ENCODE data around the gene TYRP1.

DNA sequence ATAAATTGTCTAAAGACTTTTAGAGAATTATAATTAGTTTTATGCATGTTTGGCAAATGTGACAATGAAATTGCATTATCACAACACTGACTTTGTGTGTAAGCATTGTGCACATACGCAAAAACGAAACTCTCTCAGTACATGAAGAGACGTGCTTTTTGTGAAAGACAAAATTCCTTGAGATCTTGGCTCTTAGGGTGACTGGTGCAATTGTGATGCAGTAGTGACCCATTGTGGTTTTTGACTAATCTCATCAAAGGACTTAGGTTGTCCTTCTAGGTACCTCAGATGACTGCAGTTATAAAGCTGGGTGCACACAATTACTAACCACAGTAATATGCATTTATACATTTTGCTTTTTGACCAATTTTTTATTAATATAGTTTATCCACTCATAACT, 25.3 kb upstream of the TYRP1 start:
- no peak for TF ChIP-seq POLR2A (IDR thresholded peaks at IDR 0.05)
- TF ChIP-seq, protein P1, sequence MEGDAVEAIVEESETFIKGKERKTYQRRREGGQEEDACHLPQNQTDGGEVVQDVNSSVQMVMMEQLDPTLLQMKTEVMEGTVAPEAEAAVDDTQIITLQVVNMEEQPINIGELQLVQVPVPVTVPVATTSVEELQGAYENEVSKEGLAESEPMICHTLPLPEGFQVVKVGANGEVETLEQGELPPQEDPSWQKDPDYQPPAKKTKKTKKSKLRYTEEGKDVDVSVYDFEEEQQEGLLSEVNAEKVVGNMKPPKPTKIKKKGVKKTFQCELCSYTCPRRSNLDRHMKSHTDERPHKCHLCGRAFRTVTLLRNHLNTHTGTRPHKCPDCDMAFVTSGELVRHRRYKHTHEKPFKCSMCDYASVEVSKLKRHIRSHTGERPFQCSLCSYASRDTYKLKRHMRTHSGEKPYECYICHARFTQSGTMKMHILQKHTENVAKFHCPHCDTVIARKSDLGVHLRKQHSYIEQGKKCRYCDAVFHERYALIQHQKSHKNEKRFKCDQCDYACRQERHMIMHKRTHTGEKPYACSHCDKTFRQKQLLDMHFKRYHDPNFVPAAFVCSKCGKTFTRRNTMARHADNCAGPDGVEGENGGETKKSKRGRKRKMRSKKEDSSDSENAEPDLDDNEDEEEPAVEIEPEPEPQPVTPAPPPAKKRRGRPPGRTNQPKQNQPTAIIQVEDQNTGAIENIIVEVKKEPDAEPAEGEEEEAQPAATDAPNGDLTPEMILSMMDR (IDR thresholded peaks at IDR 0.05), result no peak
